ENCODE data around the gene KCNK4.

KCNK4 gene

GRCh38 chr11:64264371-64264852 lies 26.7 kb upstream of the KCNK4 start:
- DNase-seq (ENCODE audit: low read depth): no peak
- H3K4me3 ChIP-seq (ENCODE audit: low read depth, low read length): no peak overlapping the region
- TF ChIP-seq CTCF (IDR thresholded peaks at IDR 0.05; ENCODE audit: control insufficient read depth, extremely low read depth, insufficient read depth): no peak

DNA sequence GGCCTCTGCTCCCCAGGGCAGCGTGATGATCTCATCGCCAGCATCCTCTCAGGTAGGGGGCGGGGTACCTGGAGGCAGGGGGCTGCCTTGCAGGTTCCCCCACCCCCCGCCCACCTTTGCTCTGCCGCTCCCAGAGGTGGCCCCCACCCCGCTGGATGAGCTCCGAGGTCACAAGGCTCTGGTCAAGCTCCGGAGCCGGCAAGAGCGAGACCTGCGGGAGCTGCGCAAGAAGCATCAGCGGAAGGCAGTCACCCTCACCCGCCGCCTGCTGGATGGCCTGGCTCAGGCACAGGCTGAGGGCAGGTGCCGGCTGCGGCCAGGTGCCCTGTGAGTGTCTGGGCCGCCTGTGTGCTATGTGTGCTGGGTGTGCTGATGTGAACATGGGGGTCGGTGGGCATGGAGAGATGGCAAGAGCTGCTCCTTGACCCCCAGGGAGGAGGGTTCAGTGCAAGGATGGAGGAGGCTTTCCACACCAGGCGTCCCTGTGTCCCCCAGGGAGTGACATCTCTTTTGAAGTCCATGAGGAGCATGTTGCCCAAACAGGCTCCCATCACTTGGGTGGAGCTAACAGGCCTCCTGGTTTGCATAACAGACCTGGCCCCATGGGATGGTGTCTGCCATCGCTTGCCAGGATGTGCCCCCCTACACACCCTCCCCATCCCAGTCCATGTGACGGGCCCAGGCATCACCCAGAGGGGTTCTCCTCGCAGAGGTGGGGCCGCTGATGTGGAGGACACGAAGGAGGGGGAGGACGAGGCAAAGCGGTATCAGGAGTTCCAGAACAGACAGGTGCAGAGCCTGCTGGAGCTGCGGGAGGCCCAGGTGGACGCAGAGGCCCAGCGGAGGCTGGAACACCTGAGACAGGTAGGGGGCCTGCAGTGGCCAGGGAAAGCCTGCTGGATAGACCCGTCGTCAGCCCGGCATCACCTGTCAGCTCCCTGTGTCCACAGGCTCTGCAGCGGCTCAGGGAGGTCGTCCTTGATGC lies 25.6 kb upstream of the KCNK4 start:
- H3K4me3 ChIP-seq (ENCODE audit: low read depth, low read length): no peak overlapping the region
- no peak for TF ChIP-seq CTCF (IDR thresholded peaks at IDR 0.05; ENCODE audit: control insufficient read depth, extremely low read depth, insufficient read depth)
- no peak for DNase-seq (ENCODE audit: low read depth)

DNA sequence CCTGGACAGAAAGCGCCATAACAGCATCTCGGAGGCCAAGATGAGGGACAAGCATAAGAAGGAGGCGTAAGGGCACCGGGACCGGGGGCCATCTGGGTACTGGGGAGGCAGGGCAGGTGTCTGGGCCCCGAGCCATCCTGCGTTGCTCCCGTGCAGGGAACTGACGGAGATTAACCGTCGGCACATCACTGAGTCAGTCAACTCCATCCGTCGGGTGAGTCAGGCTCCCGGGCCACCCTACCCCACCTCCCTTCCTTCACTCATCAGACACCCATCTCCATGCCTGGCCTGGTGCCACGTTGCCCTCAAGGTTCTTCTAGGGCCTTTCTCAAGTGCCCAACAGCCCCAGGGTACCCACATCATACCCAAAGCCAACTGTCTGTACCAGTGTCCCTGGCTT lies 24.8 kb upstream of the KCNK4 start:
- H3K4me3 ChIP-seq (ENCODE audit: low read depth, low read length): no peak overlapping the region
- TF ChIP-seq CTCF (IDR thresholded peaks at IDR 0.05; ENCODE audit: control insufficient read depth, extremely low read depth, insufficient read depth): no peak
- no peak for DNase-seq (ENCODE audit: low read depth)

GRCh38 chr11:64267207-64267945 lies 23.7 kb upstream of the KCNK4 start:
- no peak overlapping the region for H3K4me3 ChIP-seq (ENCODE audit: low read depth, low read length)
- no peak for TF ChIP-seq CTCF (IDR thresholded peaks at IDR 0.05; ENCODE audit: control insufficient read depth, extremely low read depth, insufficient read depth)
- no peak for DNase-seq (ENCODE audit: low read depth)

GRCh38 chr11:64268025-64268892 lies 22.8 kb upstream of the KCNK4 start:
- H3K4me3 ChIP-seq (ENCODE audit: low read depth, low read length): peak overlapping the region; percentile 59
- DNase-seq (ENCODE audit: low read depth): no peak
- TF ChIP-seq CTCF (IDR thresholded peaks at IDR 0.05; ENCODE audit: control insufficient read depth, extremely low read depth, insufficient read depth): no peak

DNA sequence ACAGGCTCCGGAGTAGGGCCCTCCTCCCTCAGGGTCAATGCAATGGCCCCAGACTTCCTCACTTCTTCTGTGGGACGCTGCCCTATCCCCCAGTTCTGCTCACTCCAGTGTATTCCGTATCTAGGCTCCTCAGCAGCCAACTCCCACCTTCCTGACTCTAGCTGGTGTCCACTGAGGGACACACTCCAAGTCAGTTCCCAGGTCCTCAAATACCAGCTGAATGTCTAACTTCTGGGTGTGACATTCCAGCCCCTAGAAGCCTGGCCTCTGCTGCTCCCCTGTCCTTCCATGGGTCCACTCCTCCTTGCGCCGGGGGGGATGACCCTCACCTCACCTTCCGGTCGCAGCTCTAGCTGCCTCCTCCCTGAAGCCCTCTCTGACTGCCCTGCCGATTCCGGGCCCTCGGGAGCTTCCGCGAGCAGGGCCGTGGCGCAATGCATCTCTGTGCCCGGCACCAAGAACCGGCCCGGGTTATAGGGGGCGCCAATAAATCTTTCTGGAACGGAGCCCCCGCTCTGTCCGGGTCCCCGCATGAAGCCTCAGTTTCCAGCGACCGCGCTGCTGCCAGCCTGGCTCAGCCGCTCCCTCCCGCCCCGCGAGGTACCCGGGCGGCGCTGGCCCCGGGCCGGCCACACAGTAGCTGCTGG lies 22.1 kb upstream of the KCNK4 start:
- no peak for DNase-seq (ENCODE audit: low read depth)
- TF ChIP-seq CTCF (IDR thresholded peaks at IDR 0.05; ENCODE audit: control insufficient read depth, extremely low read depth, insufficient read depth): no peak
- H3K4me3 ChIP-seq (ENCODE audit: low read depth, low read length): peak overlapping the region; percentile 59

Data from LNCaP clone FGC (cell line).